Measurements from ENCODE around the gene TMEM131.

TMEM131 gene

GRCh38 chr2:97798416-97798815 is 197.3 kb downstream of the TMEM131 start:
- Histone ChIP-seq H3K36me3 (ENCODE audit: control insufficient read depth, insufficient read depth, low read length) (peaks cover 2% of the 10 kb centered on the region), H3K4me3 (ENCODE audit: low read depth, low read length) (no peak overlapping the region), H3K9me3 (ENCODE audit: control insufficient read depth, insufficient read depth, low read length) (no peaks in the 10 kb centered on the region), H3K27me3 (ENCODE audit: control insufficient read depth, insufficient read depth, low read length) (no peaks in the 10 kb centered on the region), H3K4me1 (ENCODE audit: control insufficient read depth, insufficient read depth, low read length) (no peaks in the 10 kb centered on the region), H3K9ac (ENCODE audit: low read depth, low read length) (no peak overlapping the region)

GRCh38 chr2:97797355-97797754 is 198.4 kb downstream of the TMEM131 start:
- H3K4me3 ChIP-seq (ENCODE audit: low read depth, low read length), result no peak overlapping the region
- H3K27me3 ChIP-seq (ENCODE audit: control insufficient read depth, insufficient read depth, low read length), result no peaks in the 10 kb centered on the region
- no peaks in the 10 kb centered on the region for H3K9me3 ChIP-seq (ENCODE audit: control insufficient read depth, insufficient read depth, low read length)
- peaks cover 2% of the 10 kb centered on the region for H3K36me3 ChIP-seq (ENCODE audit: control insufficient read depth, insufficient read depth, low read length)
- no peaks in the 10 kb centered on the region for H3K4me1 ChIP-seq (ENCODE audit: control insufficient read depth, insufficient read depth, low read length)
- H3K9ac ChIP-seq (ENCODE audit: low read depth, low read length), result no peak overlapping the region

GRCh38 chr2:97796465-97797126 is 199.2 kb downstream of the TMEM131 start:
- Histone ChIP-seq H3K27me3 (ENCODE audit: control insufficient read depth, insufficient read depth, low read length) (no peaks in the 10 kb centered on the region), H3K9me3 (ENCODE audit: control insufficient read depth, insufficient read depth, low read length) (no peaks in the 10 kb centered on the region), H3K4me3 (ENCODE audit: low read depth, low read length) (no peak overlapping the region), H3K9ac (ENCODE audit: low read depth, low read length) (no peak overlapping the region), H3K4me1 (ENCODE audit: control insufficient read depth, insufficient read depth, low read length) (no peaks in the 10 kb centered on the region), H3K36me3 (ENCODE audit: control insufficient read depth, insufficient read depth, low read length) (peaks cover 2% of the 10 kb centered on the region)

- no peaks in the 10 kb centered on the region for H3K4me1 ChIP-seq (ENCODE audit: control insufficient read depth, insufficient read depth, low read length)
- H3K9ac ChIP-seq (ENCODE audit: low read depth, low read length), result no peak overlapping the region
- no peaks in the 10 kb centered on the region for H3K27me3 ChIP-seq (ENCODE audit: control insufficient read depth, insufficient read depth, low read length)
- peaks cover 2% of the 10 kb centered on the region for H3K36me3 ChIP-seq (ENCODE audit: control insufficient read depth, insufficient read depth, low read length)
- no peaks in the 10 kb centered on the region for H3K9me3 ChIP-seq (ENCODE audit: control insufficient read depth, insufficient read depth, low read length)
- H3K4me3 ChIP-seq (ENCODE audit: low read depth, low read length), result no peak overlapping the region
Measured at GRCh38 chr2:97792416-97792815, 203.3 kb downstream of the TMEM131 start.

GRCh38 chr2:97788986-97789644 is 206.6 kb downstream of the TMEM131 start:
- H3K4me1 ChIP-seq (ENCODE audit: control insufficient read depth, insufficient read depth, low read length), result no peaks in the 10 kb centered on the region
- H3K4me3 ChIP-seq (ENCODE audit: low read depth, low read length), result no peak overlapping the region
- H3K9ac ChIP-seq (ENCODE audit: low read depth, low read length), result no peak overlapping the region
- no peaks in the 10 kb centered on the region for H3K9me3 ChIP-seq (ENCODE audit: control insufficient read depth, insufficient read depth, low read length)
- no peaks in the 10 kb centered on the region for H3K27me3 ChIP-seq (ENCODE audit: control insufficient read depth, insufficient read depth, low read length)
- H3K36me3 ChIP-seq (ENCODE audit: control insufficient read depth, insufficient read depth, low read length), result no peaks in the 10 kb centered on the region

- no peaks in the 10 kb centered on the region for H3K36me3 ChIP-seq (ENCODE audit: control insufficient read depth, insufficient read depth, low read length)
- no peaks in the 10 kb centered on the region for H3K27me3 ChIP-seq (ENCODE audit: control insufficient read depth, insufficient read depth, low read length)
- no peak overlapping the region for H3K4me3 ChIP-seq (ENCODE audit: low read depth, low read length)
- H3K9ac ChIP-seq (ENCODE audit: low read depth, low read length), result no peak overlapping the region
- H3K9me3 ChIP-seq (ENCODE audit: control insufficient read depth, insufficient read depth, low read length), result no peaks in the 10 kb centered on the region
- H3K4me1 ChIP-seq (ENCODE audit: control insufficient read depth, insufficient read depth, low read length), result no peaks in the 10 kb centered on the region
Measured at GRCh38 chr2:97785818-97786217, 209.9 kb downstream of the TMEM131 start.

GRCh38 chr2:97784953-97785352 is 210.8 kb downstream of the TMEM131 start:
- H3K4me1 ChIP-seq (ENCODE audit: control insufficient read depth, insufficient read depth, low read length), result no peaks in the 10 kb centered on the region
- no peak overlapping the region for H3K4me3 ChIP-seq (ENCODE audit: low read depth, low read length)
- no peaks in the 10 kb centered on the region for H3K36me3 ChIP-seq (ENCODE audit: control insufficient read depth, insufficient read depth, low read length)
- no peaks in the 10 kb centered on the region for H3K9me3 ChIP-seq (ENCODE audit: control insufficient read depth, insufficient read depth, low read length)
- H3K9ac ChIP-seq (ENCODE audit: low read depth, low read length), result no peak overlapping the region
- H3K27me3 ChIP-seq (ENCODE audit: control insufficient read depth, insufficient read depth, low read length), result no peaks in the 10 kb centered on the region

GRCh38 chr2:97781981-97782380 is 213.8 kb downstream of the TMEM131 start:
- H3K36me3 ChIP-seq (ENCODE audit: control insufficient read depth, insufficient read depth, low read length), result no peaks in the 10 kb centered on the region
- no peaks in the 10 kb centered on the region for H3K27me3 ChIP-seq (ENCODE audit: control insufficient read depth, insufficient read depth, low read length)

GRCh38 chr2:97779141-97779540 is 216.6 kb downstream of the TMEM131 start:
- Histone ChIP-seq H3K9ac (ENCODE audit: low read depth, low read length) (no peak overlapping the region), H3K4me1 (ENCODE audit: control insufficient read depth, insufficient read depth, low read length) (no peaks in the 10 kb centered on the region), H3K9me3 (ENCODE audit: control insufficient read depth, insufficient read depth, low read length) (no peaks in the 10 kb centered on the region), H3K36me3 (ENCODE audit: control insufficient read depth, insufficient read depth, low read length) (no peaks in the 10 kb centered on the region), H3K4me3 (ENCODE audit: low read depth, low read length) (no peak overlapping the region), H3K27me3 (ENCODE audit: control insufficient read depth, insufficient read depth, low read length) (no peaks in the 10 kb centered on the region)

More at GRCh38 chr2:97781981-97782380, 213.8 kb downstream of the TMEM131 start:
- Histone ChIP-seq H3K4me1 (ENCODE audit: control insufficient read depth, insufficient read depth, low read length) (no peaks in the 10 kb centered on the region), H3K4me3 (ENCODE audit: low read depth, low read length) (no peak overlapping the region), H3K9me3 (ENCODE audit: control insufficient read depth, insufficient read depth, low read length) (no peaks in the 10 kb centered on the region), H3K9ac (ENCODE audit: low read depth, low read length) (no peak overlapping the region)

- Histone ChIP-seq H3K4me3 (ENCODE audit: low read depth, low read length) (no peak overlapping the region), H3K27me3 (ENCODE audit: control insufficient read depth, insufficient read depth, low read length) (no peaks in the 10 kb centered on the region), H3K36me3 (ENCODE audit: control insufficient read depth, insufficient read depth, low read length) (peaks cover 5% of the 10 kb centered on the region), H3K4me1 (ENCODE audit: control insufficient read depth, insufficient read depth, low read length) (peaks cover 7% of the 10 kb centered on the region), H3K9me3 (ENCODE audit: control insufficient read depth, insufficient read depth, low read length) (no peaks in the 10 kb centered on the region), H3K9ac (ENCODE audit: low read depth, low read length) (no peak overlapping the region)
Measured at GRCh38 chr2:97775074-97775473, 220.7 kb downstream of the TMEM131 start.

GRCh38 chr2:97774425-97774824 is 221.3 kb downstream of the TMEM131 start:
- Histone ChIP-seq H3K4me1 (ENCODE audit: control insufficient read depth, insufficient read depth, low read length) (peaks cover 12% of the 10 kb centered on the region), H3K27me3 (ENCODE audit: control insufficient read depth, insufficient read depth, low read length) (no peaks in the 10 kb centered on the region), H3K9ac (ENCODE audit: low read depth, low read length) (no peak overlapping the region), H3K9me3 (ENCODE audit: control insufficient read depth, insufficient read depth, low read length) (no peaks in the 10 kb centered on the region), H3K36me3 (ENCODE audit: control insufficient read depth, insufficient read depth, low read length) (peaks cover 5% of the 10 kb centered on the region), H3K4me3 (ENCODE audit: low read depth, low read length) (no peak overlapping the region)

- H3K9me3 ChIP-seq (ENCODE audit: control insufficient read depth, insufficient read depth, low read length), result no peaks in the 10 kb centered on the region
- H3K9ac ChIP-seq (ENCODE audit: low read depth, low read length), result no peak overlapping the region
- no peak overlapping the region for H3K4me3 ChIP-seq (ENCODE audit: low read depth, low read length)
- H3K4me1 ChIP-seq (ENCODE audit: control insufficient read depth, insufficient read depth, low read length), result peaks cover 12% of the 10 kb centered on the region
- H3K36me3 ChIP-seq (ENCODE audit: control insufficient read depth, insufficient read depth, low read length), result peaks cover 5% of the 10 kb centered on the region
- peaks cover 4% of the 10 kb centered on the region for H3K27me3 ChIP-seq (ENCODE audit: control insufficient read depth, insufficient read depth, low read length)
Measured at GRCh38 chr2:97770445-97770844, 225.3 kb downstream of the TMEM131 start.

Measured in iPS-15b (cell line).